ENCODE data around the gene REL.

REL gene

GRCh38 chr2:60957224-60957623 is 75.8 kb downstream of the REL start:
- Histone ChIP-seq H3K27ac (ENCODE audit: low read length) (no peak overlapping the region), H4K20me1 (ENCODE audit: insufficient read depth, low read length) (no peaks in the 10 kb centered on the region), H3K4me1 (ENCODE audit: insufficient read depth, low read length) (no peaks in the 10 kb centered on the region), H3K4me3 (ENCODE audit: low read depth in 1 of 2, low read length in 2 of 2) (no peak overlapping the region), H3K9ac (ENCODE audit: low read depth, low read length) (no peak overlapping the region), H3K79me2 (ENCODE audit: insufficient read depth, low read length) (no peaks in the 10 kb centered on the region), H2AFZ (ENCODE audit: low read depth, low read length) (no peak overlapping the region), H3K9me3 (ENCODE audit: insufficient read depth, low read length, severe bottlenecking) (no peaks in the 10 kb centered on the region), H3K4me2 (ENCODE audit: insufficient read depth, low read length) (no peak overlapping the region), H3K36me3 (ENCODE audit: insufficient read depth, low read length) (peaks cover 18% of the 10 kb centered on the region; the same call in 1 of the 2 replicates), H3K27me3 (ENCODE audit: insufficient read depth, low read length, poor library complexity) (no peaks in the 10 kb centered on the region)
- ATAC-seq (ENCODE audit: insufficient read depth, low read depth), result no peak
- no peak for DNase-seq
- no peak for TF ChIP-seq EZH2 (IDR thresholded peaks at IDR 0.05; ENCODE audit: borderline replicate concordance, low read depth, low read length, severe bottlenecking)
- no peak for TF ChIP-seq CTCF (IDR thresholded peaks at IDR 0.05; ENCODE audit: borderline replicate concordance, extremely low read depth, low read length, poor library complexity, severe bottlenecking)

- Histone ChIP-seq H3K9ac (ENCODE audit: low read depth, low read length) (no peak overlapping the region), H3K4me2 (ENCODE audit: insufficient read depth, low read length) (no peak overlapping the region), H3K27me3 (ENCODE audit: insufficient read depth, low read length, poor library complexity) (no peaks in the 10 kb centered on the region), H4K20me1 (ENCODE audit: insufficient read depth, low read length) (no peaks in the 10 kb centered on the region), H3K27ac (ENCODE audit: low read length) (no peak overlapping the region), H3K36me3 (ENCODE audit: insufficient read depth, low read length) (peaks cover 17% of the 10 kb centered on the region; the same call in 1 of the 2 replicates), H2AFZ (ENCODE audit: low read depth, low read length) (no peak overlapping the region), H3K9me3 (ENCODE audit: insufficient read depth, low read length, severe bottlenecking) (no peaks in the 10 kb centered on the region), H3K4me3 (ENCODE audit: low read depth in 1 of 2, low read length in 2 of 2) (no peak overlapping the region), H3K79me2 (ENCODE audit: insufficient read depth, low read length) (no peaks in the 10 kb centered on the region), H3K4me1 (ENCODE audit: insufficient read depth, low read length) (no peaks in the 10 kb centered on the region)
- TF ChIP-seq CTCF (IDR thresholded peaks at IDR 0.05; ENCODE audit: borderline replicate concordance, extremely low read depth, low read length, poor library complexity, severe bottlenecking), result no peak
- no peak for TF ChIP-seq EZH2 (IDR thresholded peaks at IDR 0.05; ENCODE audit: borderline replicate concordance, low read depth, low read length, severe bottlenecking)
- ATAC-seq (ENCODE audit: insufficient read depth, low read depth) (no peak), DNase-seq (no peak)
These were observed 76.3 kb downstream of the REL start for GRCh38 chr2:60957643-60958042.

DNA sequence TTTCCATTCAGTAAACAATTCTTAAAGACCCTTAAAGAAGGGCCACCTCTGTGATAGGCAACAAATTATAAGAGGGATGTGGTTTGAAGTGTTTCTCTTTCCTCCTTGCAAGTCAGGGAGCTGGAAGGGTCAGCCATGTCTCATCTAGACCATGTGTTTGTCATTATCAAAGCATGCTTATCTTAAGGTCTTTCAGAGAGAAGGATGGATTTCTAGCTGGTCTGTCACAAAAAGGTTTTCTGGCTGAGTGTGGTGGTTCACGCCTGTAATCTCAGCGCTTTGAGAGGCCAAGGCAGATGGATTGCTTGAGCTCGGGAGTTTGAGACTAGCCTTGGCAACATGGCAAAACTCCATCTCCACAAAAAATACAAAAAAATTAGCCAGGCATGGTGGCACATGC is 77.0 kb downstream of the REL start:
- no peak for DNase-seq
- TF ChIP-seq EZH2 (IDR thresholded peaks at IDR 0.05; ENCODE audit: borderline replicate concordance, low read depth, low read length, severe bottlenecking), result no peak
- TF ChIP-seq CTCF (IDR thresholded peaks at IDR 0.05; ENCODE audit: borderline replicate concordance, extremely low read depth, low read length, poor library complexity, severe bottlenecking), result no peak

DNA sequence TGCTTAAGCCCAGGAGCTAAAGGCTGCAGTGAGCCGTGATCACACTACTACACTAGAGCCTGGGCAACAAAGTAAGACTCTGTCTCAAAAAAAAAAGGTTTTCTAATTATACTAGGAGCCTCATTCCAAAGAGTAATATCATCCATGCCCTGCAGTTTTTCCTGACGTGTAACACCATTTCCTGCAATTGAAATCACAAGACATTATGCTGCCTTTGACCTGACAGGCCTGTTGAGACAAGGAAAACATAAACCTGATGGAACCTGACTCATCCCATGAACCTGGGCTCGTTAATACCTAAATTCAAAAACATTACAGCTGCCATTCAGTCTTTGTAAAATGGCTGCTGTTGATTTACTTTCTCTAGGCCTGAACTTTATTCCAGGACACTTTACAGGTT is 77.4 kb downstream of the REL start:
- ATAC-seq (ENCODE audit: insufficient read depth, low read depth) (no peak), DNase-seq (no peak)
- H3K27ac ChIP-seq (ENCODE audit: low read length), result no peak overlapping the region
- no peak overlapping the region for H2AFZ ChIP-seq (ENCODE audit: low read depth, low read length)
- TF ChIP-seq EZH2 (IDR thresholded peaks at IDR 0.05; ENCODE audit: borderline replicate concordance, low read depth, low read length, severe bottlenecking), result no peak
- TF ChIP-seq CTCF (IDR thresholded peaks at IDR 0.05; ENCODE audit: borderline replicate concordance, extremely low read depth, low read length, poor library complexity, severe bottlenecking), result no peak
- no peaks in the 10 kb centered on the region for H3K4me1 ChIP-seq (ENCODE audit: insufficient read depth, low read length)
- H3K9ac ChIP-seq (ENCODE audit: low read depth, low read length), result no peak overlapping the region
- H3K27me3 ChIP-seq (ENCODE audit: insufficient read depth, low read length, poor library complexity), result no peaks in the 10 kb centered on the region
- no peaks in the 10 kb centered on the region for H3K9me3 ChIP-seq (ENCODE audit: insufficient read depth, low read length, severe bottlenecking)
- H3K36me3 ChIP-seq (ENCODE audit: insufficient read depth, low read length), result peaks cover 11% of the 10 kb centered on the region; the same call in 1 of the 2 replicates
- H3K4me3 ChIP-seq (ENCODE audit: low read depth in 1 of 2, low read length in 2 of 2), result no peak overlapping the region
- H3K79me2 ChIP-seq (ENCODE audit: insufficient read depth, low read length), result no peaks in the 10 kb centered on the region
- H4K20me1 ChIP-seq (ENCODE audit: insufficient read depth, low read length), result no peaks in the 10 kb centered on the region
- H3K4me2 ChIP-seq (ENCODE audit: insufficient read depth, low read length), result no peak overlapping the region

More for the DNA sequence above, 77.0 kb downstream of the REL start:
- Histone ChIP-seq H3K4me2 (ENCODE audit: insufficient read depth, low read length) (no peak overlapping the region), H3K9ac (ENCODE audit: low read depth, low read length) (no peak overlapping the region), H3K4me3 (ENCODE audit: low read depth in 1 of 2, low read length in 2 of 2) (no peak overlapping the region), H4K20me1 (ENCODE audit: insufficient read depth, low read length) (no peaks in the 10 kb centered on the region), H3K27me3 (ENCODE audit: insufficient read depth, low read length, poor library complexity) (no peaks in the 10 kb centered on the region), H3K79me2 (ENCODE audit: insufficient read depth, low read length) (no peaks in the 10 kb centered on the region), H3K4me1 (ENCODE audit: insufficient read depth, low read length) (no peaks in the 10 kb centered on the region), H2AFZ (ENCODE audit: low read depth, low read length) (no peak overlapping the region), H3K36me3 (ENCODE audit: insufficient read depth, low read length) (peaks cover 14% of the 10 kb centered on the region; the same call in 1 of the 2 replicates), H3K9me3 (ENCODE audit: insufficient read depth, low read length, severe bottlenecking) (no peaks in the 10 kb centered on the region), H3K27ac (ENCODE audit: low read length) (no peak overlapping the region)
- no peak for ATAC-seq (ENCODE audit: insufficient read depth, low read depth)

All from DND-41 (cell line).